GM12801 (cell line): ENCODE results near the gene SFTA2.

ENCODE experiments used
- TF ChIP-seq, protein P1 (sequence below): IDR thresholded peaks from one replicate; pipeline ENCODE4 v1.5.1; 2011; ENCODE audit warnings: control low read depth; ENCODE audit not compliant: insufficient read length; ENCODE audit errors: extremely low read depth

The SFTA2 gene

DNA sequence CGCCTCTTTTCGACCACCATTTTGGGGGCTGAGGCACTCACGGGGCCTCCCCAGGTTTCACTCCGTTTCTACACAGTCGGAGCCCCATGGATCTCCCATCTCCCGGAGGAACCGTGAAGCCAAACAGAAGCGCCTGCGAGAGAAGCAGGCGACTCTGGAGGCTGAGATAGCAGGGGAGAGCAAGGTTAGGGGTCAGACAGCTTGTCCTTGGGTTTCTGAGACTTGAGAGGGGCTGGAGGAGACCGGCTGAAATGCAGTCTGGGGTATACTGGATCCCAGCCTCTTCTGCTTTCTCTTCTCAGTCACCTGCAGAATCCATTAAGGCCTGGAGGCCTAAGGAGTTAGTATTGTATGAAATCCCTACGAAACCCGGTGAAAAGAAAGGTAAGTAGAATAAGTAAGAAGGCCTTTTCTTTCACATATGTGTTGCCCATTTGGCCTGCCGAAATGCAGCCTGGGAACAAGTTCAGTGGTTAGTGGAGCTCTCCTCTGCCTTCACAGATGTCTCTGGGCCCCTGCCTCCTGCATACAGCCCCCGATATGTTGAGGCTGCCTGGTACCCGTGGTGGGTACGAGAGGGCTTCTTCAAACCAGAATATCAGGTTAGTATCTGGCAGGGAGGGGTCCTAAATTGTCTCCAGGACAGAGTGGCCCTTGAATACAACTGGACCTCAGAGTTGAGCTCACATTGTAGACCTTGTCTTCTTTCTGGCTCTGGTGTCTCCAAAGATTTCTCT is 16.9 kb downstream of the SFTA2 start:
- TF ChIP-seq, protein P1, sequence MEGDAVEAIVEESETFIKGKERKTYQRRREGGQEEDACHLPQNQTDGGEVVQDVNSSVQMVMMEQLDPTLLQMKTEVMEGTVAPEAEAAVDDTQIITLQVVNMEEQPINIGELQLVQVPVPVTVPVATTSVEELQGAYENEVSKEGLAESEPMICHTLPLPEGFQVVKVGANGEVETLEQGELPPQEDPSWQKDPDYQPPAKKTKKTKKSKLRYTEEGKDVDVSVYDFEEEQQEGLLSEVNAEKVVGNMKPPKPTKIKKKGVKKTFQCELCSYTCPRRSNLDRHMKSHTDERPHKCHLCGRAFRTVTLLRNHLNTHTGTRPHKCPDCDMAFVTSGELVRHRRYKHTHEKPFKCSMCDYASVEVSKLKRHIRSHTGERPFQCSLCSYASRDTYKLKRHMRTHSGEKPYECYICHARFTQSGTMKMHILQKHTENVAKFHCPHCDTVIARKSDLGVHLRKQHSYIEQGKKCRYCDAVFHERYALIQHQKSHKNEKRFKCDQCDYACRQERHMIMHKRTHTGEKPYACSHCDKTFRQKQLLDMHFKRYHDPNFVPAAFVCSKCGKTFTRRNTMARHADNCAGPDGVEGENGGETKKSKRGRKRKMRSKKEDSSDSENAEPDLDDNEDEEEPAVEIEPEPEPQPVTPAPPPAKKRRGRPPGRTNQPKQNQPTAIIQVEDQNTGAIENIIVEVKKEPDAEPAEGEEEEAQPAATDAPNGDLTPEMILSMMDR, result no peak

- TF ChIP-seq, protein P1, result no peak
Measured at GRCh38 chr6:30914076-30914853, 17.7 kb downstream of the SFTA2 start, which contains the start of gene VARS2. Gene VARS2, plus strand, starts transcription at chr6:30914238. Its CDS starts 599 bp downstream, at chr6:30914837.

- TF ChIP-seq, protein P1, result no peak
Measured at GRCh38 chr6:30913721-30914075, 18.3 kb downstream of the SFTA2 start.

DNA sequence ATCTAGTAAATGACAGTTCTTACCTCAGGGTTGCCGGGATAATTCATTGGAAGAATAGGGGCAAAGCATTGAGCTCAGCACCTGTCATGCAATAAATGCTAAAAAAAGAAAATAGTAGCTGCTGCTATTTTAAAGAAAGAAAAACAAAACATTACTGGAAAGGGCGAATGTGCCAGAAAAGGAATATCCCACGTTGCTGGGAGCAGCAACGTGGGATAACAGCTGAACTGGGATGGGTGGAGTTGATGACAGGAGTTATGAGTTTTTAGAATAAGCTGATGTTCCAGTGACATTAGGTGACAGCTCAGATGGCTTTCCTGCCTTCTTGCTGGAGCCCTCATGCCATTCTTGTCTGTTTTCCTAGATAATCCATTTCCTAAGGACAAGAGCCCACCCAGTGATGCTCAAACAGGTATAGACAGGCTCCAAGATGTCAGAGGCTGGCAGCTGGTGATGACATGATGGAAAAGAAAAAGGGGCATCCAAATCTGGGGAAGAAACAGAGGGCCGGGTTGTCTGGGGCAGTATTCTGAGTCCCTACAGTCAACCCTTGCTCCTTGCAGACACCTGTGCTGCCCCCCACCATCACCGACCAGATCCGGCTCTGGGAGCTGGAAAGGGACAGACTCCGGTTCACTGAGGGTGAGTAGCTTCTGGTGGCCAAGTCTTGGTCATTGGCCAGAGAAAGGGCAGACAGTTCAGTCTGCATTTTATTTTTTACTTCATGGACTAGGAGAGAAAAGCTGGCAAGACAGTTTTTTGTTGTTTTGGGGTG is 19.0 kb downstream of the SFTA2 start:
- TF ChIP-seq, protein P1, result no peak

DNA sequence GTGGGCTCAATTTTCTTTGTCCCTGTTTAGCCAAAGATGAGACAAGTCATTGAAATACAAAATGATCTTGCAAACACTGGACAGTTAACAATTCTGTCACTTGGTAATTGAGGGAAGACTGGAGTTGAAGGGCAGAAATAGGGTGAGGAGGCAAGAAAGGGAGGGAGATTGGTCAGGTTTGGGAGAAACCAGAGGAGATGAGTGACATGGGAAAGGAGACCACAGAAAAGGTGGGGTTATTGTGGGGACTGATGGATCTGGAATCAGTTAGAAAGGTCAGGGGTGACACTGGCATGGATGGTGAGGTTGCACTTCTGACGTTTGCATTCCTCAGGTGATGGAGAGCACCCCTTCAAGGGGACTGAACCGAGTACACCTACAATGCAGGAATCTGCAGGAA is 23.3 kb downstream of the SFTA2 start:
- TF ChIP-seq, protein P1, result no peak

DNA sequence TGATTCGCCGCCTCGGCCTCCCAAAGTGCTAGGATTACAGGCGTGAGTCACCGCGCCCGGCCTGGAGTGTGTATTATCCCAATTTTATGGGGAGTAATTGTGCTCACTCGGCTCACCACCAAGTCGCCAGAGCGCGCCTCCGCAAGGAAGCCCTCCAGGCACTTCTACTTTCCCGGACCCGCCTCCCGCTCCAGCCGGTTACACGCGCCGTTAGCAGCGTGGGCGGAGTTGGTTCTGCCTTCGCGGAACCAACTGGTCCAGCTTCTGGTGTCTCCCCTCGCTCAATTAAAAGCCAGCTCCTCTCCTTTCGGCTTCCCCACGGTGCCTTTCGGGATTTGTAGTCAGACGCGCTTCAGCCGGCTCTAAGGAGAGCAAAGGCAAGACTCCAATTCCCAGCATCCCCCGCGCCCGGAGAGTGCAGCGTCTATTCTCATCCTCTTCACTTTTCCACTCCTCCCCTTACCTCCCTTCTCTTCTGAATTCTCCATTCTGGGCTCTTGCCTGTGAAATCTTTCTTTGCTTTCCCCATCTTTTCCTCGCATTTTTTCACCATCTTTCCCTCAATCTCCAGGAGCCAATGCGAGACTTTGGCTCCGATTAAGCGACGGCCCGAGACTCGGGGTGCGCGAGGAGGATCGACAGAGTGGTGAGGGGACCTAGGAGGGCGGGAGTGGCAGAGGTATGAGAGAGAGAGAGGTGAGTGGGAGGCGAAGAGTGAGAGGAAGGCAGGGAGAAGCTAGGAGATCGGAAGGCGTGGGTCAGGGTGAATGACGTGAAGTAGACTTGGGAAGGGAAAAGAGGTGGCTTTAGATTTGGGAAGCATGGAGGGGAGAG is 24.0 kb downstream of the SFTA2 start, which contains the start of gene GTF2H4:
Gene GTF2H4, plus strand, starts transcription at position 450 of the 834 bp plus-strand sequence.
- TF ChIP-seq, protein P1, result no peak
